Measurements from ENCODE around the gene DMWD.

Gene DMWD

GRCh38 chr19:45758921-45759320, 33.7 kb downstream of the DMWD start:
- no peak for TF ChIP-seq CTCF (IDR thresholded peaks at IDR 0.05; ENCODE audit: low read depth, low read length, poor library complexity, severe bottlenecking)
- TF ChIP-seq EZH2phosphoT487 (IDR thresholded peaks at IDR 0.05; ENCODE audit: borderline replicate concordance, low read length): no peak
- Histone ChIP-seq H3K36me3 (ENCODE audit: control insufficient read depth, low read length) (no peaks in the 10 kb centered on the region), H3K4me2 (ENCODE audit: low read length) (no peak overlapping the region), H3K27me3 (ENCODE audit: control insufficient read depth, low read length) (no peaks in the 10 kb centered on the region; the same call in 1 of the 2 replicates), H3K4me1 (ENCODE audit: control insufficient read depth, low read length) (no peaks in the 10 kb centered on the region), H4K20me1 (ENCODE audit: control insufficient read depth, insufficient read depth, low read depth, low read length) (no peaks in the 10 kb centered on the region), H3K79me2 (ENCODE audit: control insufficient read depth, low read length) (no peaks in the 10 kb centered on the region), H3F3A (ENCODE audit: control insufficient read depth, insufficient read depth) (no peaks in the 10 kb centered on the region), H3K4me3 (ENCODE audit: low read length) (no peak overlapping the region), H3K27ac (ENCODE audit: low read depth, low read length) (no peak overlapping the region), H3K9me3 (ENCODE audit: control insufficient read depth, insufficient read depth, low read length) (no peaks in the 10 kb centered on the region), H3K9me2 (replicated peaks; ENCODE audit: control insufficient read depth, low read length) (no peaks in the 10 kb centered on the region)

GRCh38 chr19:45757695-45758094, 35.0 kb downstream of the DMWD start:
- no peaks in the 10 kb centered on the region for H3K9me2 ChIP-seq (replicated peaks; ENCODE audit: control insufficient read depth, low read length)
- H3K27me3 ChIP-seq (ENCODE audit: control insufficient read depth, low read length): no peaks in the 10 kb centered on the region; the same call in 1 of the 2 replicates
- H3F3A ChIP-seq (ENCODE audit: control insufficient read depth, insufficient read depth): no peaks in the 10 kb centered on the region
- H3K36me3 ChIP-seq (ENCODE audit: control insufficient read depth, low read length): no peaks in the 10 kb centered on the region
- no peaks in the 10 kb centered on the region for H3K4me1 ChIP-seq (ENCODE audit: control insufficient read depth, low read length)
- TF ChIP-seq EZH2phosphoT487 (IDR thresholded peaks at IDR 0.05; ENCODE audit: borderline replicate concordance, low read length): no peak
- no peak for TF ChIP-seq CTCF (IDR thresholded peaks at IDR 0.05; ENCODE audit: low read depth, low read length, poor library complexity, severe bottlenecking)
- H3K79me2 ChIP-seq (ENCODE audit: control insufficient read depth, low read length): no peaks in the 10 kb centered on the region
- H3K9me3 ChIP-seq (ENCODE audit: control insufficient read depth, insufficient read depth, low read length): no peaks in the 10 kb centered on the region
- no peak overlapping the region for H3K27ac ChIP-seq (ENCODE audit: low read depth, low read length)
- no peaks in the 10 kb centered on the region for H4K20me1 ChIP-seq (ENCODE audit: control insufficient read depth, insufficient read depth, low read depth, low read length)
- H3K4me2 ChIP-seq (ENCODE audit: low read length): no peak overlapping the region
- no peak overlapping the region for H3K4me3 ChIP-seq (ENCODE audit: low read length)

GRCh38 chr19:45754323-45754722, 38.3 kb downstream of the DMWD start:
- Histone ChIP-seq H3K27ac (ENCODE audit: low read depth, low read length) (no peak overlapping the region), H3K79me2 (ENCODE audit: control insufficient read depth, low read length) (no peaks in the 10 kb centered on the region)

More at GRCh38 chr19:45754323-45754722, 38.3 kb downstream of the DMWD start:
- TF ChIP-seq EZH2phosphoT487 (IDR thresholded peaks at IDR 0.05; ENCODE audit: borderline replicate concordance, low read length) (no peak), CTCF (IDR thresholded peaks at IDR 0.05; ENCODE audit: low read depth, low read length, poor library complexity, severe bottlenecking) (no peak)
- H3F3A ChIP-seq (ENCODE audit: control insufficient read depth, insufficient read depth): no peaks in the 10 kb centered on the region
- H3K9me3 ChIP-seq (ENCODE audit: control insufficient read depth, insufficient read depth, low read length): no peaks in the 10 kb centered on the region
- no peaks in the 10 kb centered on the region for H3K4me1 ChIP-seq (ENCODE audit: control insufficient read depth, low read length)
- H3K9me2 ChIP-seq (replicated peaks; ENCODE audit: control insufficient read depth, low read length): no peaks in the 10 kb centered on the region
- no peak overlapping the region for H3K4me3 ChIP-seq (ENCODE audit: low read length)
- H3K4me2 ChIP-seq (ENCODE audit: low read length): no peak overlapping the region
- no peaks in the 10 kb centered on the region for H3K36me3 ChIP-seq (ENCODE audit: control insufficient read depth, low read length)
- H4K20me1 ChIP-seq (ENCODE audit: control insufficient read depth, insufficient read depth, low read depth, low read length): no peaks in the 10 kb centered on the region
- no peaks in the 10 kb centered on the region; the same call in 1 of the 2 replicates for H3K27me3 ChIP-seq (ENCODE audit: control insufficient read depth, low read length)
